COR-L47 (cell line): ENCODE measurements around the gene CCDC6.
A peak's percentile ranks its signal among the peaks of the same experiment; 100 is the strongest.
"Not testable (repeated sequence)": the region's sequence is repeated elsewhere in the genome, so short reads cannot be mapped to it uniquely, and the experiment has no call there.

Experiments used
- DNase-seq: peaks from one replicate; lab custom pipeline; 2025; lab: John Stamatoyannopoulos, UW

CCDC6 gene

GRCh38 chr10:59880971-59881510 lies 25.3 kb downstream of the CCDC6 start:
- DNase-seq = no peak

- DNase-seq = no peak
These were observed 26.2 kb downstream of the CCDC6 start for GRCh38 chr10:59880019-59880717.

GRCh38 chr10:59879363-59879913 lies 26.9 kb downstream of the CCDC6 start:
- DNase-seq = no peak

- DNase-seq = no peak
These were observed 27.4 kb downstream of the CCDC6 start for GRCh38 chr10:59878915-59879314.

- no peak for DNase-seq
These were observed 28.1 kb downstream of the CCDC6 start for GRCh38 chr10:59878289-59878688.

- DNase-seq = no peak
These were observed 29.1 kb downstream of the CCDC6 start for GRCh38 chr10:59877191-59877671.

- DNase-seq = peak; percentile 33
These were observed 29.7 kb downstream of the CCDC6 start for GRCh38 chr10:59876695-59877094.

- not testable (repeated sequence) for DNase-seq
These were observed 30.1 kb downstream of the CCDC6 start for GRCh38 chr10:59876208-59876607.

- DNase-seq = no peak
These were observed 32.5 kb downstream of the CCDC6 start for GRCh38 chr10:59873896-59874295.

GRCh38 chr10:59872892-59873463 lies 33.4 kb downstream of the CCDC6 start:
- DNase-seq = no peak

GRCh38 chr10:59870152-59870551 lies 36.2 kb downstream of the CCDC6 start:
- no peak for DNase-seq

- no peak for DNase-seq
These were observed 36.8 kb downstream of the CCDC6 start for GRCh38 chr10:59869594-59869940.

GRCh38 chr10:59868696-59869593 lies 37.4 kb downstream of the CCDC6 start:
- DNase-seq = no peak

GRCh38 chr10:59867590-59867989 lies 38.8 kb downstream of the CCDC6 start:
- no peak for DNase-seq

- peak; percentile 61 for DNase-seq
These were observed 41.3 kb downstream of the CCDC6 start for GRCh38 chr10:59865101-59865500.

- DNase-seq = no peak
These were observed 42.0 kb downstream of the CCDC6 start for GRCh38 chr10:59864141-59864962.

- DNase-seq = no peak
These were observed 46.8 kb downstream of the CCDC6 start for GRCh38 chr10:59859570-59859969.

- no peak for DNase-seq
These were observed 48.4 kb downstream of the CCDC6 start for GRCh38 chr10:59857921-59858320.

GRCh38 chr10:59857049-59857448 lies 49.3 kb downstream of the CCDC6 start:
- no peak for DNase-seq

GRCh38 chr10:59856104-59856503 lies 50.3 kb downstream of the CCDC6 start:
- no peak for DNase-seq

- DNase-seq = no peak
These were observed 51.8 kb downstream of the CCDC6 start for GRCh38 chr10:59854571-59854970.
